BE2C (cell line): ENCODE measurements around the gene SMIM24.

ENCODE experiments used
- DNase-seq: peaks from one replicate; pipeline ENCODE4 v3.0.0-alpha.2; 2020
- H3K27me3 ChIP-seq: fragments of 250-450 bp; sonication (Bioruptor Pico); 2 replicates; pipeline ENCODE4 v1.5.1; 2020; ENCODE audit warnings: mild to moderate bottlenecking
- H3K36me3 ChIP-seq: fragments of 250-450 bp; sonication (Bioruptor Pico); 2 replicates; pipeline ENCODE4 v1.5.1; 2020; ENCODE audit warnings: mild to moderate bottlenecking
- H3K4me1 ChIP-seq: fragments of 250-450 bp; sonication (Bioruptor Pico); 2 replicates; pipeline ENCODE4 v1.5.1; 2020
- H3K4me3 ChIP-seq: 2 replicates; pipeline ENCODE4 v1.5.1; 2011; ENCODE audit warnings: low read depth, low read length
- H3K9me3 ChIP-seq: fragments of 250-450 bp; sonication (Bioruptor Pico); 2 replicates; pipeline ENCODE4 v1.5.1; 2020
- CTCF ChIP-seq: IDR thresholded peaks from 2 replicates; pipeline ENCODE4 v1.5.1; 2012; ENCODE audit warnings: mild to moderate bottlenecking, low read depth, low read length

The SMIM24 gene

DNA sequence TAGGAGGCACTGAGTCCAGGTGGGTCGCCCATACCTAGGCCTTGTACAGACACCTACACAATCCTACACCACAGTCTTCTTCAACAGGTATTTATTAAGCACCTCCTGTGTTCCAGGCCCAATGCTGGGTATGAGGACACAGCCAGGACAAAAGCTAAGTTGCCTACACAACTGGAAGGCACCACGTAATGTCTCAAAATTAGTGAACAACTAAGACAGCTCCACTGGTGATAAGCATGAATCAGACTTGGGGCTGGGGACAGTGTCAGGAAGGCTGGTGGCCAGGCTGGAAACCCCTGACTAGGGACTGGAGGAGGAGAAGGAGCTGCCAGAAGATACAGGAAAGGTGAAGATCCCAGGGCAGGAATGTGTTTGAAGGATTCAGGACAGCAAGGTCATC is 2.4 kb downstream of the SMIM24 start:
- Histone ChIP-seq H3K27me3 (peaks cover 23% of the 10 kb centered on the region), H3K4me3 (no peak overlapping the region)

DNA sequence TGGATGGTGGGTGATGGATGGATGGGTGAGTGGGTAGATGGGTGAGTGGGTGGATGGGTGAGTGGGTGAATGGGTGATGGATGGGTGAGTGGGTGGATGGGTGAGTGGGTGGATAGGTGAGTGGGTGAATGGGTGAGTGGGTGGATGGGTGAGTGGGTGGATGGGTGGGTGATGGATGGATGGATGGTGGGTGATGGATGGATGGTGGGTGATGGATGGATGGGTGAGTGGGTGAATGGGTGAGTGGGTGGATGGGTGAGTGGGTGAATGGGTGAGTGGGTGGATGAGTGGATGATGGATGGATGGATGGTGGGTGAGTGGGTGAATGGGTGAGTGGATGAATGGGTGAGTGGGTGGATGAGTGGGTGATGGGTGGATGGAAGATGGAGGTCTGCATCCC is 2.8 kb downstream of the SMIM24 start:
- peaks cover 19% of the 10 kb centered on the region for H3K27me3 ChIP-seq
- TF ChIP-seq CTCF = no peak
- no peak for DNase-seq
- no peaks in the 10 kb centered on the region for H3K36me3 ChIP-seq
- H3K9me3 ChIP-seq = no peaks in the 10 kb centered on the region
- no peaks in the 10 kb centered on the region for H3K4me1 ChIP-seq
- H3K4me3 ChIP-seq = no peak overlapping the region

More for the DNA sequence above, 2.4 kb downstream of the SMIM24 start:
- no peak for TF ChIP-seq CTCF
- no peaks in the 10 kb centered on the region for H3K4me1 ChIP-seq
- no peaks in the 10 kb centered on the region for H3K9me3 ChIP-seq
- H3K36me3 ChIP-seq = no peaks in the 10 kb centered on the region
- no peak for DNase-seq

DNA sequence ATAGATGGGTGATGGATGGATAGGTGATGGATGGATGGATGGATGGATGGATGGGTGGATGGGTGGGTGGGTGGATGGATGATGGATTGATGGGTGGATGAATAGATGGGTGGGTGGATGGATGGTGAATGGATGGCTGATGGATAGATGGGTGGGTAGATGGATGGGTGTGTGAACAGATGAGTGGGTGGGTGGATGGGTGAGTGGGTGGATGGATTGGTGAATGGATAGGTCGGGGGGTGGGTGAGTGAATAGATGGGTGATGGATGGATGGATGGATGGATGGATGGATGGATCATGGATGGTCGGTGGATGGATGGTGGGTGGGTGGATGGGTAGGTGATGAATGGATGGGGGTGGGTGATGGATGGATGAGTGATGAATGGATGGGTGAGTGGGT is 3.5 kb downstream of the SMIM24 start:
- no peak overlapping the region for H3K4me3 ChIP-seq
- H3K36me3 ChIP-seq = no peaks in the 10 kb centered on the region
- no peak for TF ChIP-seq CTCF
- no peak for DNase-seq
- H3K4me1 ChIP-seq = no peaks in the 10 kb centered on the region
- no peaks in the 10 kb centered on the region for H3K9me3 ChIP-seq
- peaks cover 12% of the 10 kb centered on the region for H3K27me3 ChIP-seq

- no peak for DNase-seq
- no peak for TF ChIP-seq CTCF
- H3K4me3 ChIP-seq = no peak overlapping the region
- H3K4me1 ChIP-seq = no peaks in the 10 kb centered on the region
- H3K9me3 ChIP-seq = no peaks in the 10 kb centered on the region
- H3K27me3 ChIP-seq = peaks cover 1% of the 10 kb centered on the region
- H3K36me3 ChIP-seq = no peaks in the 10 kb centered on the region
These were observed 4.9 kb downstream of the SMIM24 start for GRCh38 chr19:3475449-3475848.

DNA sequence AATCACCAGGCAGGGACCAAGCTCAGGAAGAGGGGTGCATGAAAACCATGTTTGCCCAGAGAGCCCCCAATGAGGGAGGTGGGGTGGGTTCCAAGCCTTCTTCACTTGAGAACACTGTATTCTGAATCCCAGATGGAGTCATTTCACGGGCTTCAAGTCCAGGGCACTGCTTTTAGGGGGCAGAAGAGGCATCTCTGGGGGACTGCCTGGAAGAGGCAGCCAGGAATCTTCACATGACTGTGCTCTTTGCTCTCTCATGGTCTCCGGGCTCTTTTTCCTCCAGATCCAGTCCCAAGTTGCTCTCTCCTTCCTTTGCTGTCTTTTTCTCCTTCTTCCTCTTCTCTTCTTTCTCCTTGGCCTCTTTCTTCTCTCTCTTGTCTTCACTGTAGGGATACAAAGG is 5.7 kb downstream of the SMIM24 start:
- TF ChIP-seq CTCF = no peak

GRCh38 chr19:3474010-3474409 is 6.3 kb downstream of the SMIM24 start:
- no peaks in the 10 kb centered on the region for H3K9me3 ChIP-seq
- no peak for DNase-seq
- H3K4me3 ChIP-seq = no peak overlapping the region
- peaks cover 3% of the 10 kb centered on the region; the same call in 1 of the 2 replicates for H3K27me3 ChIP-seq
- H3K4me1 ChIP-seq = no peaks in the 10 kb centered on the region; the same call in 1 of the 2 replicates
- no peak for TF ChIP-seq CTCF
- no peaks in the 10 kb centered on the region for H3K36me3 ChIP-seq

More for the DNA sequence above, 5.7 kb downstream of the SMIM24 start:
- Histone ChIP-seq H3K27me3 (peaks cover 3% of the 10 kb centered on the region; the same call in 1 of the 2 replicates), H3K36me3 (no peaks in the 10 kb centered on the region), H3K4me3 (no peak overlapping the region), H3K9me3 (no peaks in the 10 kb centered on the region), H3K4me1 (no peaks in the 10 kb centered on the region)
- DNase-seq = no peak
